Measurements from ENCODE around the gene NEK10.

The NEK10 gene

DNA sequence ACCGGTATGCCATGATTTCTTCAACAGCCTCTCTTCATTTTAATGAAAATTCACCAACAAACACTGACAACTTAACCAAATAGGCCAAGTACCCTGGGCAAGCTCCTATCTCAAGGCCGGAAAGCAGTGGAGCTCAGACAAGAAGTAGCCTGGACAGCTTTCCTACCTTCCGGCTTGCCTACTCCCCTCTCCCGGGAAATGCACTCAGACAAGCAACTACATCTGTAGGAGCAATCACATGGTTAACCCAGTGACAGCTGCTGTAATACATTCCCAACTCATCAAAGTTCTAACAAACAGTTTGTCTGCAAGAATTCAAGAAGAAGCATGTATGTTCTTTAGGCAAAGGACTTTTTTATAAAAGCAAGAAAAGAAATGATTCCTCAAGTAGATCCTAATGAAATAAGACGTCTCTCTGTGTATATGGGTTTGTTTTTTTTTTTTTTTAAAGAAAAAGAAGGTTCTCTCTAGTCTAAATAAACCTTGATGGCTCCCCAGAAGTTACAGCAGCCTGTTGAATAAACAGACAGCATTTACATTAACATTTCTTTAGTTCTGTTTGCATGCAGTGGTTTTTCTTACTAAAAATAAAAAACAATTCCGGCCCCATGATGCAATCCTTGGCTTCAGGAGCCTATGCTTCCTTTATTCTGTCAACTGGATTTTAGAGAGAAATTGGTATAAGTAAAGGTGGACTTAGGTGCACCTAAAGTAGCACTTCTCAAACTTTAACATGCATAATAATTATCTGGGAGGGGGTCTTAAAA is 278.7 kb downstream of the NEK10 start:
- no peak for TF ChIP-seq POLR2A (IDR thresholded peaks at IDR 0.05; ENCODE audit: low read length)
- no peak for TF ChIP-seq GATA1 (IDR thresholded peaks at IDR 0.05; ENCODE audit: low read depth, low read length)
- no peak for DNase-seq

GRCh38 chr3:27089645-27090044 is 279.5 kb downstream of the NEK10 start:
- no peak for DNase-seq
- no peak for TF ChIP-seq POLR2A (IDR thresholded peaks at IDR 0.05; ENCODE audit: low read length)
- TF ChIP-seq GATA1 (IDR thresholded peaks at IDR 0.05; ENCODE audit: low read depth, low read length), result no peak

GRCh38 chr3:27089068-27089467 is 280.1 kb downstream of the NEK10 start:
- no peak for DNase-seq
- TF ChIP-seq POLR2A (IDR thresholded peaks at IDR 0.05; ENCODE audit: low read length) (no peak), GATA1 (IDR thresholded peaks at IDR 0.05; ENCODE audit: low read depth, low read length) (no peak)

DNA sequence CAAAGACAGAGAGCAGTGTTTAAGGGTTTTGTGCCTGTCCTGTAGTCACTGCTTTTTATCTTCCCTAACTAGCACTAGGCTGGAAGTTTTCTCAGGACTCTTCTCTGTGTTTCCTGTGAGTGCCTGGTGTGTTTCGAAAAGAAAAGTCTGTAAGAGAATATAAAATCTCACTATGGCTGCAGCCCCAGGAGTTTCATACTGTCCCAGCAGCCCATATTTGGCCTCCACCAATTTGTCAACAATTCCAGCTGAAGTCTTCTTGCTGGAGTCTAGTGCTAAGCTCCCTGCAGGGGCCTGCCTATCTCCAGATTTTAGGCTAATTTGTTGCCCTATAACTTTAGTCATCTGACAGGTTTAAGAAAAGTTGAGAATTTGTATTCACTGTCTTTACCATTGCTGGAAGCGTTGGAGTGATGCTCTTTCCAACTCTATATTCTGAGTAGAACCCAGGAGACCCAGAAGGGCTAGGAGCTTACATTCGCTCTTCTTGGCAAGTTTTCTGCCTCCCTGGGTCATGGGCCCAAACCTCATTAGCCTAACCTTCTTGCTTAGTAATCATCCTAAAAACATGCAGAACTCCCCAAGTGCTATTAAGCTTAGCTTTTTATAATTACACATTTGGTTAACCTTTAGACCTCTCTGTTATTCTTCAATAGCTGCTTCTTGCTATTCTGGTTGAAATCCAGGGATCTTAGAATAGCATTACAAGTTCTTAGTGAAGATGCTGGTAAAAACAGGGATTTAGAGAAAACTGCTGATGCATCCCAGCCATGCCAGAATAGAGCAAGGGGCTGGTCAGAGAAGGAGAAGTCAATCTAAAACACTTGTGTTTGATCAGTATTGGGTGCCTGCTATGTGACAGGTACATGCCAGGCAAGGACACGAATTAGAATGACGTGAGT is 283.1 kb downstream of the NEK10 start:
- TF ChIP-seq POLR2A (IDR thresholded peaks at IDR 0.05; ENCODE audit: low read length) (no peak), GATA1 (IDR thresholded peaks at IDR 0.05; ENCODE audit: low read depth, low read length) (no peak)
- no peak for DNase-seq

- no peak for TF ChIP-seq GATA1 (IDR thresholded peaks at IDR 0.05; ENCODE audit: low read depth, low read length)
- no peak for TF ChIP-seq POLR2A (IDR thresholded peaks at IDR 0.05; ENCODE audit: low read length)
- DNase-seq, result no peak
Measured at GRCh38 chr3:27081992-27082607, 287.1 kb downstream of the NEK10 start.

DNA sequence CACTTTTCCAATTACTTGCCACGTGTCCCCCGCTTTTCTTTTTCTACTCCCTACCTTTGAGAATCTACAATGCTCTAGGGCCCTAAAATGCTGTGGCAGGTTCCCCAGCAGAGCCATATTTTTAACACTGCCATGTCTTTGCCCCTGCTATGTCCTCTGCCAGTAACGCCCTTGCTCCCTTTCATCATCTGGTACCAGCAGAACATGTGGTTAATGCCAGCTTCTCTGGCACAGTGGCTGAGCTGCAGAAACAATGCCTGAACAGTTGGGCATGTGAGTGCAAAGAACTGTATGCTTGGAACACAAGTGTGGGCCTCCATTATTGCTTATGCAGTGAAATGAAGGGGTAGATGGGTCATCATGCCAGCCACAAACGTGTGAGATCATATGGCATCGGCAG is 287.6 kb downstream of the NEK10 start:
- DNase-seq, result no peak
- TF ChIP-seq GATA1 (IDR thresholded peaks at IDR 0.05; ENCODE audit: low read depth, low read length) (no peak), POLR2A (IDR thresholded peaks at IDR 0.05; ENCODE audit: low read length) (no peak)

DNA sequence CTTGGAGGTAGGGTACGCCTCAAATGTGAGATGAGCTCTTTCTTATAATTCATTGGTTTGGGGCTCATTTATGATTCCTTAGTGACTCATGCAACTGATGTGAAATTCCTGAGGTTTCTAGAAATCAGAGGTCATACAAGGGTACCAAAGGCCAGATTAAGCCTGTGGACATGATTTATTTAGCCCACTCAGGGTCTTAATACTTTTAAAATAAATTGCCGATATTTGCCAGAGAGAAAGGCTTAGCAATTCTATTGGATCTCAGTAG is 289.0 kb downstream of the NEK10 start:
- DNase-seq, result no peak
- TF ChIP-seq GATA1 (IDR thresholded peaks at IDR 0.05; ENCODE audit: low read depth, low read length) (no peak), POLR2A (IDR thresholded peaks at IDR 0.05; ENCODE audit: low read length) (no peak)

DNA sequence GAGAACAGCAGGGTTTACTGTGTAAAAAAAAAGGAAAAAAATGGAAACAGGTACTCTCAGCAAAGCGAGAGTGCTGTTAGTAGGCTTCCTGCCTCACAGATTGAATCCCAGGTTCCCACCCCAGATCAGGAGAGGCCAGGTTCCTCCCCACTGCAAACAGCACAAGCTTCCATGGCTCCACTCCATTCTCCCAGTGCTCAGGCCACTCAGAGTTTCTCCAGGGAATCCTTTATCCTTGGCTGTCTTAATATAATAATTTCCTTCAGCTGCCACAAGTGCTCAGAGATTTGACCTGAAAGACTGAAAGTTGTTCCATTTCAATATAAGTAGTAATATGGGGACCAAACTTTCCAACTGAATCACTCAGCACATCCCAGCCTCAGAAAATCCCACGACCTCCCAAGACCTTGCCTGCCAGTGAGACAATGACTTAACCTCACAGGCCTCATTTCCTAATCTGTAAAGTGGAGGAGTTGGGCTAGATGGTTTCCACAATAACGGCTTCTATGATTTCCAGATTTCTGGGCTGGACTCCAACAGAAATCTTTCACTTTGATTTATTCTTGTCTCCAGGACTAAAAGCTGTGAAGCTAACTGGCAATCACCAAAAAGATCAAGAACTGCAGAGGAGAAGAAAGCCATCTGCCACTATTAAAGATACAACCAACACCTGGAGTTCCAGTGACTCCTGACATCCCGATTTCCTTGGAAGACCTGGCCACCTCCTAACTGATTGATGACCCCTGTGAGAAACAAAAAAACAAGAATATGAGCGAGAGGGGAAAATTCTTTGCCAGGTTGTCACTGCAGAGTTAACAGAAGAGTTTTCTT is 289.5 kb downstream of the NEK10 start:
- DNase-seq, result no peak
- TF ChIP-seq POLR2A (IDR thresholded peaks at IDR 0.05; ENCODE audit: low read length) (no peak), GATA1 (IDR thresholded peaks at IDR 0.05; ENCODE audit: low read depth, low read length) (no peak)

DNA sequence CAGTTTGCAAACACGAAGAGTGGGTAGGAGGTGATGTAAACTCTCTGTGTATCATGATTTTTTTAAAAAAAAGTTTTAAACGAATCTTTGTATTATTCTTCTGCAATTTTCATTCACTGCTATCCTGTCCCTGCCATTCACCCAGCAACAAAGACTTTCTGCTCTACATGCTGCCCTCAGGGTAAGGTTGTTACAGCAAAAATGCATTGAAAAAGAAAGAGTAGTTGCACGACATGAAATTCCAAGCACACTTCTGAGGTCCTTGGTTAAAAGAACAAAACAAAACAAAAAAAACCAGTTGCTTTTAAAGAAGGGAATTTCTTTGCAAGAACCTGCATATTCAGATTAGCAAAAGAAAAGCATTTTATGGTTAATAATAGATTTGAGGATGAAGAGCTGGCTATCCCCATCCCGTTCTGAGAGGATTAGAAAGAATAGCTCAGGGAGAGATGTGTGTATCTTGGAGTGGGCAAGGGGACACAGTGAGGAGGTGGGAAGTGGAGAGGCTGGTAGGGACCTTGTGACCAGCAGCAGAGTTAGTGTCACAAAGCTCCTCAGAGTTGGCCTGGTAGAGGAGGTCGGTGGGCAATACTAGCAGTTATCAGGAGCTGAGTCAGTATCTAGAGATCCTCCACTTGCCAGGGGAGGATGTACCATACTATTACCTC is 290.8 kb downstream of the NEK10 start:
- DNase-seq, result no peak

DNA sequence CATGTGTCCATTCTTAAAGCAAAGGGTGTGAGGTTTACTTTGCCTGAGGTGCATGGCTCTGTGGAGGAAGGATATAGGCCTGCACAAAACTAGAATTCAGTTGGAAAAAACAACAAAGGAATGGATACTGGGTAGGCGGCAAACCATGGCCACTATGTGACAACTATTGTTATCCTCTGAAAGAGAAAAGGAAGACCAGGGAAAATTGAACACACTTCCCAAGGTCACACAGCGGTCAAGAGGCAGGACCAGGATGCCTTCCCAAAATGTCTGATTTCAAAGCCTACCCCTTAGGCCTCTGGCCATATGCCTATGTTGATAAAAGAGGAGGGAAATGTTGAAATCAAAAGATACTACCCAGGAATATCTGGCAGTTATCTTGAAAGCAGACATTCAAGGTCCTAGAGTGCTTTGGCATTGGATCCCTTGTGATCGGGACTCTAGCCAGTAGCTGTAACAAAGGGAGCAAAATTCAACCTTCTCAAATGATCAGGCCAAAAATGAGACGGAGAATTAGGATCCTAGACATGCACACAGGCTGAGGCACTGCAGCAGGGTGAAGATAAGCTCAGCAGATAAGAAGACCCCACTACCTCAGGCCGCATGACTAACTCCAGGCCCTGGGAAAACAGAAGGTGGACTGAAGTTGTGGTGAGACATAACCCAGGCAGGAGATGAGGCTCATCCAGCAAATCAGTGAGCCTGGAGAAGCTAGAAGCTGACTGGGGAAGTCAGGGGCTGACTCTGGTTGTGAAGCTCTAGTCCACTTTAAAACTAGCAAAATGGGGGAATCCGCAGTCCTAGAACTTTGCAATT is 292.2 kb downstream of the NEK10 start:
- TF ChIP-seq GATA1 (IDR thresholded peaks at IDR 0.05; ENCODE audit: low read depth, low read length), result no peak
- no peak for TF ChIP-seq POLR2A (IDR thresholded peaks at IDR 0.05; ENCODE audit: low read length)
- no peak for DNase-seq

More for the DNA sequence above, 290.8 kb downstream of the NEK10 start:
- TF ChIP-seq POLR2A (IDR thresholded peaks at IDR 0.05; ENCODE audit: low read length) (no peak), GATA1 (IDR thresholded peaks at IDR 0.05; ENCODE audit: low read depth, low read length) (no peak)

DNA sequence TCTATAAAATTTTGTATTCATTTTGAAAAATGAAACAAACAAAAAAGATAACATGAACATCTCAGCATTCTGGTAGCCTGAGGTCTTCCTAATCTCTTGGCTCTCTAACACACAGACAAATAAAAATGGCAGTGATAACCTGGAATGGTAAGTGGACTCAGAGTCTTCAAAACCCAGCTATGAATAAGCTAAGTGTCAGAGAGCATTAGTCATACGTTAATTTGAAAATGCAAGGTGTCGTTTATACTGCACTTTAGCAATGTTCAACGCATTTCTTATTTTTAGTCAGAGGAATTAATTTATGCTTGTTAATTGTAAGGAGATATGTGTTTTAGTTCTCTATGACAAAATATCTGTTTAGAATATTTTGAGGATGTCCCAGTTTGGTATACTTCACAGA is 294.3 kb downstream of the NEK10 start:
- no peak for TF ChIP-seq GATA1 (IDR thresholded peaks at IDR 0.05; ENCODE audit: low read depth, low read length)
- DNase-seq, result no peak

GRCh38 chr3:27073912-27074311 is 295.3 kb downstream of the NEK10 start:
- DNase-seq, result no peak
- TF ChIP-seq GATA1 (IDR thresholded peaks at IDR 0.05; ENCODE audit: low read depth, low read length), result no peak
- TF ChIP-seq POLR2A (IDR thresholded peaks at IDR 0.05; ENCODE audit: low read length), result no peak

Data from erythroblast (primary cell).